Erythroblast (primary cell): ENCODE measurements around the gene PPP4R1.

ENCODE experiments used
- GATA1 ChIP-seq: IDR thresholded peaks from 2 replicates; pipeline ENCODE4 v1.6.1; 2011; ENCODE audit warnings: low read depth, mild to moderate bottlenecking, control low read depth, low read length, moderate library complexity
- POLR2A ChIP-seq: IDR thresholded peaks from 2 replicates; pipeline ENCODE4 v1.6.1; 2011; ENCODE audit warnings: mild to moderate bottlenecking, low read length

GRCh38 chr18:9615280-9615797, 980 bp upstream of the PPP4R1 start:
- TF ChIP-seq POLR2A: no peak
- TF ChIP-seq GATA1: no peak
